ENCODE results near the gene CHEK2. TPM values are rescaled to one million over a fixed set of nuclear protein-coding genes. Genes with fewer than 3 reads are reported as not detected.
A peak's percentile ranks its signal among the peaks of the same experiment; 100 is the strongest.
"Not testable (repeated sequence)": the region's sequence is repeated elsewhere in the genome, so short reads cannot be mapped to it uniquely, and the experiment has no call there.

The CHEK2 gene
- total RNA-seq, 1 experiment from 2014 or later, result 61.1 TPM

- Histone ChIP-seq H4K5ac (ENCODE audit: insufficient read length, low read depth, low read length) (peak overlapping the region; percentile 11), H4K8ac (replicated peaks; ENCODE audit: insufficient read length, low read depth, low read length) (no peak overlapping the region), H3K9ac (ENCODE audit: extremely low read depth, insufficient read length, low read length) (peak overlapping the region; percentile 36), H3K4me2 (ENCODE audit: insufficient read depth, insufficient read length, low read length) (peak overlapping the region; percentile 29), H3K27ac (ENCODE audit: insufficient read length, low read depth, low read length) (peak overlapping the region; percentile 92), H4K20me1 (ENCODE audit: control insufficient read depth, insufficient read depth, insufficient read length) (no peaks in the 10 kb centered on the region), H2BK5ac (ENCODE audit: insufficient read length, low read length) (peak overlapping the region; percentile 46), H3K4me1 (ENCODE audit: insufficient read depth, low read length) (no peaks in the 10 kb centered on the region; the same call in 1 of the 2 replicates), H3K23me2 (ENCODE audit: insufficient read length, low read depth, low read length, poor library complexity, severe bottlenecking) (no peaks in the 10 kb centered on the region), H4K91ac (ENCODE audit: insufficient read length, low read depth, low read length) (no peak overlapping the region), H3K4ac (ENCODE audit: low read depth, low read length) (no peak overlapping the region; the same call in 1 of the 2 replicates), H2BK12ac (ENCODE audit: insufficient read length, low read depth, low read length) (no peak overlapping the region), H3K9me3 (ENCODE audit: control insufficient read depth, low read depth, low read length) (no peaks in the 10 kb centered on the region), H3K56ac (ENCODE audit: insufficient read length, low read depth, low read length) (no peak overlapping the region), H3K79me2 (ENCODE audit: insufficient read depth, low read length) (no peaks in the 10 kb centered on the region), H3T11ph (ENCODE audit: low read length) (no peak overlapping the region), H2AFZ (ENCODE audit: low read length) (no peak overlapping the region), H2BK120ac (ENCODE audit: low read depth, low read length, poor library complexity, severe bottlenecking) (no peak overlapping the region), H3K27me3 (ENCODE audit: insufficient read depth, low read length) (no peaks in the 10 kb centered on the region), H2BK20ac (ENCODE audit: low read depth, low read length, poor library complexity, severe bottlenecking) (no peak overlapping the region), H2AK5ac (ENCODE audit: insufficient read length, low read length) (no peak overlapping the region), H3K14ac (ENCODE audit: insufficient read depth, low read length) (peak overlapping the region; percentile 42; the same call in 1 of the 2 replicates), H3K23ac (ENCODE audit: insufficient read length, low read depth, low read length) (no peak overlapping the region), H2BK15ac (ENCODE audit: low read depth, low read length) (no peak overlapping the region), H3K79me1 (ENCODE audit: insufficient read depth, low read depth, low read length, poor library complexity, severe bottlenecking) (no peaks in the 10 kb centered on the region), H3K18ac (ENCODE audit: insufficient read length, low read depth, low read length) (peak overlapping the region; percentile 96)
- WGBS (ENCODE audit: extremely low coverage, insufficient read length, low lambda C conversion rate), result no CpG with 5 or more reads among the region's 3 CpGs
- peaks cover 10 to 11% of the 10 kb centered on the region in 2 experiments; a peak in 4 of 5 replicates for H3K9me3 Mint-ChIP-seq
- H3K36me3 Mint-ChIP-seq (ENCODE audit: insufficient read depth in 1 of 3, low read depth in 3 of 3), result peaks cover 12 to 19% (median 14%) of the 10 kb centered on the region in 3 experiments
- peak; percentile 58 for DNase-seq
- H3K27ac Mint-ChIP-seq, result peak overlapping the region; percentile 91 to 99 (median 96)
- TF ChIP-seq, protein P1, sequence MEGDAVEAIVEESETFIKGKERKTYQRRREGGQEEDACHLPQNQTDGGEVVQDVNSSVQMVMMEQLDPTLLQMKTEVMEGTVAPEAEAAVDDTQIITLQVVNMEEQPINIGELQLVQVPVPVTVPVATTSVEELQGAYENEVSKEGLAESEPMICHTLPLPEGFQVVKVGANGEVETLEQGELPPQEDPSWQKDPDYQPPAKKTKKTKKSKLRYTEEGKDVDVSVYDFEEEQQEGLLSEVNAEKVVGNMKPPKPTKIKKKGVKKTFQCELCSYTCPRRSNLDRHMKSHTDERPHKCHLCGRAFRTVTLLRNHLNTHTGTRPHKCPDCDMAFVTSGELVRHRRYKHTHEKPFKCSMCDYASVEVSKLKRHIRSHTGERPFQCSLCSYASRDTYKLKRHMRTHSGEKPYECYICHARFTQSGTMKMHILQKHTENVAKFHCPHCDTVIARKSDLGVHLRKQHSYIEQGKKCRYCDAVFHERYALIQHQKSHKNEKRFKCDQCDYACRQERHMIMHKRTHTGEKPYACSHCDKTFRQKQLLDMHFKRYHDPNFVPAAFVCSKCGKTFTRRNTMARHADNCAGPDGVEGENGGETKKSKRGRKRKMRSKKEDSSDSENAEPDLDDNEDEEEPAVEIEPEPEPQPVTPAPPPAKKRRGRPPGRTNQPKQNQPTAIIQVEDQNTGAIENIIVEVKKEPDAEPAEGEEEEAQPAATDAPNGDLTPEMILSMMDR (conservative IDR thresholded peaks at IDR 0.05), result no peak
- peaks cover 18 to 25% of the 10 kb centered on the region in 2 experiments for H3K4me1 Mint-ChIP-seq
- no peaks in the 10 kb centered on the region; the same call in 1 of the 2 replicates for H3K27me3 Mint-ChIP-seq (ENCODE audit: low read depth)
- peak overlapping the region; percentile 37 to 67 for H3K4me3 Mint-ChIP-seq
Observed at GRCh38 chr22:28759861-28760560, 18.4 kb upstream of the CHEK2 start.

GRCh38 chr22:28754512-28754911 lies 12.9 kb upstream of the CHEK2 start:
- not testable (repeated sequence) for H2BK20ac ChIP-seq (ENCODE audit: low read depth, low read length, poor library complexity, severe bottlenecking)

More at GRCh38 chr22:28754512-28754911, 12.9 kb upstream of the CHEK2 start:
- H4K91ac ChIP-seq (ENCODE audit: insufficient read length, low read depth, low read length); H3K14ac ChIP-seq (ENCODE audit: insufficient read depth, low read length); H2BK12ac ChIP-seq (ENCODE audit: insufficient read length, low read depth, low read length); H3K27ac ChIP-seq (ENCODE audit: insufficient read length, low read depth, low read length); H2BK15ac ChIP-seq (ENCODE audit: low read depth, low read length); H3K23ac ChIP-seq (ENCODE audit: insufficient read length, low read depth, low read length); H3K23me2 ChIP-seq (ENCODE audit: insufficient read length, low read depth, low read length, poor library complexity, severe bottlenecking); H3K9ac ChIP-seq (ENCODE audit: extremely low read depth, insufficient read length, low read length); H3K4me1 ChIP-seq (ENCODE audit: insufficient read depth, low read length); H4K8ac ChIP-seq (replicated peaks; ENCODE audit: insufficient read length, low read depth, low read length); H3K4ac ChIP-seq (ENCODE audit: low read depth, low read length); H3K9me3 ChIP-seq (ENCODE audit: control insufficient read depth, low read depth, low read length); H3K79me1 ChIP-seq (ENCODE audit: insufficient read depth, low read depth, low read length, poor library complexity, severe bottlenecking); H3K18ac ChIP-seq (ENCODE audit: insufficient read length, low read depth, low read length); H2BK120ac ChIP-seq (ENCODE audit: low read depth, low read length, poor library complexity, severe bottlenecking); H3K79me2 ChIP-seq (ENCODE audit: insufficient read depth, low read length); H3K4me3 Mint-ChIP-seq; H2BK5ac ChIP-seq (ENCODE audit: insufficient read length, low read length); H3K27ac Mint-ChIP-seq; H3K27me3 ChIP-seq (ENCODE audit: insufficient read depth, low read length); H3K27me3 Mint-ChIP-seq (ENCODE audit: low read depth); H4K5ac ChIP-seq (ENCODE audit: insufficient read length, low read depth, low read length); H2AK5ac ChIP-seq (ENCODE audit: insufficient read length, low read length); DNase-seq; H3T11ph ChIP-seq (ENCODE audit: low read length); H4K20me1 ChIP-seq (ENCODE audit: control insufficient read depth, insufficient read depth, insufficient read length); H3K4me1 Mint-ChIP-seq; H2AFZ ChIP-seq (ENCODE audit: low read length); H3K56ac ChIP-seq (ENCODE audit: insufficient read length, low read depth, low read length); H3K4me2 ChIP-seq (ENCODE audit: insufficient read depth, insufficient read length, low read length): not testable (repeated sequence)
- Mint-ChIP-seq H3K36me3 (ENCODE audit: insufficient read depth in 1 of 3, low read depth in 3 of 3) (peaks cover 21 to 46% (median 43%) of the 10 kb centered on the region in 3 experiments), H3K9me3 (peaks cover 8 to 11% of the 10 kb centered on the region in 2 experiments; a peak in 3 of 5 replicates)
- WGBS (ENCODE audit: extremely low coverage, insufficient read length, low lambda C conversion rate), result no CpG with 5 or more reads among the region's 3 CpGs

Measured in H9 (cell line).